Psoas muscle (tissue), 8 donors: Measurements from ENCODE around the gene TMEM266. TPM values are rescaled to one million over a fixed set of nuclear protein-coding genes. Genes with fewer than 3 reads are reported as not detected.

Source experiments
- ATAC-seq, 4 donors: fragments of 200-7000 bp; cut with Tn5 transposase; one replicate each; pipeline ENCODE4 v1.9.1; 2020; ENCODE audit warnings: moderate library complexity in 3 of 4, mild to moderate bottlenecking in 2 of 4
- DNase-seq, 2 donors: peaks; one replicate each; pipeline ENCODE4 v3.0.0-alpha.2; 2020
- H3K27ac ChIP-seq: fragments of 200-600 bp; one replicate; pipeline ENCODE4 v1.8.0; 2022
- H3K27me3 ChIP-seq, 3 donors: fragments of 200-600 bp in 1 of 3; one replicate each; pipeline versions ENCODE4 v1.6.1 to v1.8.0; 2013 to 2022; ENCODE audit warnings: low read length in 2 of 3, mild to moderate bottlenecking in 2 of 3, moderate library complexity in 1 of 3; ENCODE audit not compliant: insufficient read depth in 3 of 3
- H3K36me3 ChIP-seq, 2 donors: fragments of 200-600 bp in 1 of 2; one replicate each; pipeline versions ENCODE4 v1.6.1 to v1.8.0; 2013 to 2022; ENCODE audit warnings: low read depth in 1 of 2, mild to moderate bottlenecking in 1 of 2, moderate library complexity in 1 of 2; ENCODE audit not compliant: insufficient read depth in 1 of 2
- H3K4me1 ChIP-seq: fragments of 200-600 bp; one replicate; pipeline ENCODE4 v1.8.0; 2022
- H3K4me3 ChIP-seq: fragments of 200-600 bp; one replicate; pipeline ENCODE4 v1.8.0; 2022; ENCODE audit warnings: mild to moderate bottlenecking
- H3K9me3 ChIP-seq: fragments of 200-600 bp; one replicate; pipeline ENCODE4 v1.8.0; 2022
- WGBS, 3 donors: extraction: QIAGEN DNeasy Blood & Tissue Kit; methylation state at CpG; one replicate each; pipeline versions ENCODE4 v1.1.6 to v1.1.7; 2013; 5-methylcytosine and 5-hydroxymethylcytosine counted together
- intact Hi-C, 2 donors: fragments of 100-400 bp; cut with DNase I; formaldehyde crosslinking; loops; one replicate each; pipeline versions ENCODE4 v1.11.0 to v1.14.2; 2022
- polyA plus RNA-seq, 3 donors: library from polyadenylated mRNA; stranded (reverse); fragments of 200-250 nt; gene quantifications; one replicate each; pipeline ENCODE4 v1.2.3, GENCODE V29; 2013
- total RNA-seq, 4 donors: library from RNA; stranded (reverse); fragmentation: NEBNext Ultra II Directional in 2 of 4; extraction: Animal tissue kit (Norgen Biotek cat#: 25700) in 2 of 4; gene quantifications; one replicate each; pipeline versions ENCODE4 v1.2.1 to v1.2.4, GENCODE V29; 2021 to 2023
- TF ChIP-seq, protein P1 (sequence below): fragments of 200-600 bp; IDR thresholded peaks from one replicate; pipeline ENCODE4 v1.8.0; 2022; ENCODE audit warnings: antibody characterized with exemption
- donor health status: healthy with polysubstance abuse.
- donor health status: DM: no; HTN: no; CAD: no; lungs with moderate emphysema.
- donor health status: Bipolar disorder and iron deficiency.
- donor health status: healthy.
- donor health status: DM: yes; HTN: yes; CAD: no.
- donor health status: DM: no; HTN: no; CAD: no.
- donor health status: DM: no; HTN: no; CAD: no.
- donor health status: DM: yes; HTN: yes; CAD: no.

TMEM266 gene
- total and polyA plus RNA-seq, 7 donors, result 0.87 to 12.1 (median 5.6) TPM

GRCh38 chr15:76178296-76179000, 118.7 kb downstream of the TMEM266 start:
- intact Hi-C loops, result no loop called here
- TF ChIP-seq, protein P1, sequence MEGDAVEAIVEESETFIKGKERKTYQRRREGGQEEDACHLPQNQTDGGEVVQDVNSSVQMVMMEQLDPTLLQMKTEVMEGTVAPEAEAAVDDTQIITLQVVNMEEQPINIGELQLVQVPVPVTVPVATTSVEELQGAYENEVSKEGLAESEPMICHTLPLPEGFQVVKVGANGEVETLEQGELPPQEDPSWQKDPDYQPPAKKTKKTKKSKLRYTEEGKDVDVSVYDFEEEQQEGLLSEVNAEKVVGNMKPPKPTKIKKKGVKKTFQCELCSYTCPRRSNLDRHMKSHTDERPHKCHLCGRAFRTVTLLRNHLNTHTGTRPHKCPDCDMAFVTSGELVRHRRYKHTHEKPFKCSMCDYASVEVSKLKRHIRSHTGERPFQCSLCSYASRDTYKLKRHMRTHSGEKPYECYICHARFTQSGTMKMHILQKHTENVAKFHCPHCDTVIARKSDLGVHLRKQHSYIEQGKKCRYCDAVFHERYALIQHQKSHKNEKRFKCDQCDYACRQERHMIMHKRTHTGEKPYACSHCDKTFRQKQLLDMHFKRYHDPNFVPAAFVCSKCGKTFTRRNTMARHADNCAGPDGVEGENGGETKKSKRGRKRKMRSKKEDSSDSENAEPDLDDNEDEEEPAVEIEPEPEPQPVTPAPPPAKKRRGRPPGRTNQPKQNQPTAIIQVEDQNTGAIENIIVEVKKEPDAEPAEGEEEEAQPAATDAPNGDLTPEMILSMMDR, result no peak
- no peaks in the 10 kb centered on the region for H3K27me3 ChIP-seq
- H3K36me3 ChIP-seq, result no peaks in the 10 kb centered on the region
- WGBS, 3 donors, result 22 to 29% (median 25%) methylated on average over 20 to 21 of the region's 21 CpGs
- H3K4me1 ChIP-seq, result peaks cover 40% of the 10 kb centered on the region
- H3K9me3 ChIP-seq, result no peaks in the 10 kb centered on the region
- H3K4me3 ChIP-seq, result peak overlapping the region; percentile 38
- peak overlapping the region; percentile 94 for H3K27ac ChIP-seq
- ATAC-seq, result peak in 2 of 4 donors; percentile 19
- DNase-seq, result no peak

DNA sequence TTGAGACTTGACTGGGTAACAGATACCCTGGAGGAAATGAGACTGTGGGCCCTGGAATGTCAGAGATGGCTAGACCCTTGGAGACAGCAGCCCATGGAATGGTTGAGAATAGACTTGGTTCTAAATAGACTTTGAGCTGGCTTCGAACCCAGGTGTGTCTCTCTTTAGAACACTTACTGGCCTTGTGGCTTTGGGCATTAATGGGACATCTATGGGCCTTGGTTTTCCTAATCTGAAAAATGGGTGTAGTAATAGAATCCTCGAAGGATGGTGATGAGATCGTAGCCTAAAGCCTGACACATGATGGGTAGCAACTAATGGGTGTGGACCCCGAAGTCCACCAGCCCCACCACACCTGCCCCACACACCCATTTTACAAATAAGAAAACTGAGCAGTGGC, 119.2 kb downstream of the TMEM266 start:
- intact Hi-C loops, result no loop called here
- peaks cover 40% of the 10 kb centered on the region for H3K4me1 ChIP-seq

GRCh38 chr15:76180321-76180720, 120.5 kb downstream of the TMEM266 start:
- no peaks in the 10 kb centered on the region for H3K27me3 ChIP-seq
- intact Hi-C loops, result no loop called here
- no peak overlapping the region for H3K4me3 ChIP-seq
- 82 to 97% (median 87%) methylated on average over 7 of the region's 7 CpGs for WGBS, 3 donors
- TF ChIP-seq, protein P1, result no peak
- H3K27ac ChIP-seq, result no peak overlapping the region
- DNase-seq, result no peak
- H3K36me3 ChIP-seq, result no peaks in the 10 kb centered on the region
- no peaks in the 10 kb centered on the region for H3K9me3 ChIP-seq
- peaks cover 41% of the 10 kb centered on the region for H3K4me1 ChIP-seq
- no peak for ATAC-seq

More for the DNA sequence above, 119.2 kb downstream of the TMEM266 start:
- 93 to 98% (median 96%) methylated on average over 4 of the region's 4 CpGs for WGBS, 3 donors
- DNase-seq, result no peak
- H3K36me3 ChIP-seq, result no peaks in the 10 kb centered on the region
- H3K27ac ChIP-seq, result no peak overlapping the region
- no peak for ATAC-seq
- no peaks in the 10 kb centered on the region for H3K27me3 ChIP-seq
- no peak overlapping the region for H3K4me3 ChIP-seq
- TF ChIP-seq, protein P1, result no peak
- no peaks in the 10 kb centered on the region for H3K9me3 ChIP-seq

DNA sequence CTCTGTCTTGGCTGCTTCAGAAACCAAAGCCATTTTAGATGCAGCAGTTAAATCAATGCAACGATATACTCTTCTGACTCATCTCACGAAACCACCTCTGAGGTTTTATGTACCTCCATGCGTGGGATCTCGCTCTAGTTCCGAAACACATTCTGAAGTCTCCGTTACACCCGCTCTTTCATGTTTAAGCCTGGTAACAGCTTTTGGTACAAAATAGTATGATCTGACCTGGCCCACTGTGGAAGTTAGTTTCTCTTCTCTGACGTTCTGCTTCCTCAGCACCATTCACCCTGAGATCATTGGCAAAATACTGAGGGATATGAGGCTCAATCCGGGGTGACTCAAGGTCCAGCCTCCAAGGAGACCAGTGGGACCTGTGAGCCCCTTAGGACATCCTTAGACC, 121.9 kb downstream of the TMEM266 start:
- no peak overlapping the region for H3K4me3 ChIP-seq
- ATAC-seq (no peak), DNase-seq (no peak)
- peaks cover 41% of the 10 kb centered on the region for H3K4me1 ChIP-seq
- peak overlapping the region; percentile 84 for H3K27ac ChIP-seq
- WGBS, 3 donors, result 87 to 93% (median 89%) methylated on average over 9 of the region's 9 CpGs
- H3K9me3 ChIP-seq, result no peaks in the 10 kb centered on the region
- H3K27me3 ChIP-seq, result no peaks in the 10 kb centered on the region
- intact Hi-C loops, result no loop called here
- TF ChIP-seq, protein P1, result no peak
- no peaks in the 10 kb centered on the region for H3K36me3 ChIP-seq
